Large intestine (tissue), 3 donors: ENCODE results near the gene TNNT3. TPM values are rescaled to one million over a fixed set of nuclear protein-coding genes. Genes with fewer than 3 reads are reported as not detected.

ENCODE experiments used
- DNase-seq, 2 donors: peaks; one replicate each; pipeline versions ENCODE4 v3.0.0 to v3.0.0-alpha.2; 2013
- H3K27ac ChIP-seq: one replicate; pipeline ENCODE4 v1.5.1; 2013; ENCODE audit warnings: low read length
- H3K27me3 ChIP-seq: 2 replicates; pipeline ENCODE4 v1.6.1; 2013; ENCODE audit warnings: low read length; ENCODE audit not compliant: control insufficient read depth, insufficient read depth
- H3K36me3 ChIP-seq: 2 replicates; pipeline ENCODE4 v1.6.1; 2013; ENCODE audit warnings: low read length; ENCODE audit not compliant: control insufficient read depth, insufficient read depth
- H3K4me1 ChIP-seq: one replicate; pipeline ENCODE4 v1.6.1; 2013; ENCODE audit warnings: low read length; ENCODE audit not compliant: control insufficient read depth, insufficient read depth
- H3K4me3 ChIP-seq: one replicate; pipeline ENCODE4 v1.5.1; 2013; ENCODE audit warnings: low read length
- H3K9me3 ChIP-seq: one replicate; pipeline ENCODE4 v1.6.1; 2013; ENCODE audit warnings: mild to moderate bottlenecking, low read depth, low read length, moderate library complexity; ENCODE audit not compliant: control insufficient read depth
- WGBS: methylation state at CpG from one replicate; pipeline ENCODE4 v1.1.5; 2013; ENCODE audit warnings: low lambda C conversion rate; ENCODE audit not compliant: insufficient coverage; 5-methylcytosine and 5-hydroxymethylcytosine counted together
- polyA plus RNA-seq: library from polyadenylated mRNA; unstranded; fragments of 120-200 nt; gene quantifications from one replicate; pipeline ENCODE4 v1.2.1, GENCODE V29; 2013

TNNT3 gene
- polyA plus RNA-seq, 1 donor = 11.9 TPM

DNA sequence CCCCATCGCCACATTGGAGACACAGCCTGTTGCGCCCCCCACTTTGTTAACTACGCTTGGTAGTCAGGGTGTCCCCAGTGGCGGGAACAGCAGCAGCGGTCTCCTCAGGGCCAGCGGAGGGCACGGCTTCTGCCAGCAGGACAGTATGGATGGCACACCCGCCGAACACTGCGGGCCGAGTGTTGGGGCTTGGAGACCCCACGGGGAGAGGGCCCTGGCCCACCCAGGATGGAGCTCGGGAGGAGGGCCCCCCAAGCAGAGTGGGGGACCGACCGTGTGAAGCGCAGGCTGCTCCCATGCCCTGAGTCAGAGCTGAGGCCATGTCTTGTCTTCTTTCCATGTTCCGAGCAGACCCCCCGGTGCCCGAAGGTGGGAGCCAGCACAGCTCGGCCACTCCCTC is 45.5 kb downstream of the TNNT3 start:
- Histone ChIP-seq H3K36me3 (no peaks in the 10 kb centered on the region), H3K27me3 (no peaks in the 10 kb centered on the region), H3K27ac (no peak overlapping the region), H3K4me1 (no peaks in the 10 kb centered on the region), H3K4me3 (no peak overlapping the region), H3K9me3 (no peaks in the 10 kb centered on the region)
- no peak for DNase-seq
- no CpG with 5 or more reads among the region's 20 CpGs for WGBS

GRCh38 chr11:1966531-1966930 is 47.0 kb downstream of the TNNT3 start:
- no CpG with 5 or more reads among the region's 18 CpGs for WGBS
- Histone ChIP-seq H3K36me3 (no peaks in the 10 kb centered on the region), H3K4me3 (no peak overlapping the region), H3K27me3 (no peaks in the 10 kb centered on the region), H3K9me3 (no peaks in the 10 kb centered on the region), H3K4me1 (no peaks in the 10 kb centered on the region), H3K27ac (no peak overlapping the region)
- DNase-seq = no peak

GRCh38 chr11:1967641-1968225 is 48.2 kb downstream of the TNNT3 start:
- DNase-seq = no peak
- no peak overlapping the region for H3K27ac ChIP-seq
- no peaks in the 10 kb centered on the region for H3K36me3 ChIP-seq
- H3K27me3 ChIP-seq = no peaks in the 10 kb centered on the region
- WGBS = no CpG with 5 or more reads among the region's 21 CpGs
- H3K4me3 ChIP-seq = no peak overlapping the region
- H3K9me3 ChIP-seq = no peaks in the 10 kb centered on the region
- H3K4me1 ChIP-seq = no peaks in the 10 kb centered on the region

- no CpG with 5 or more reads among the region's 24 CpGs for WGBS
- H3K36me3 ChIP-seq = no peaks in the 10 kb centered on the region
- no peak for DNase-seq
- no peak overlapping the region for H3K4me3 ChIP-seq
- H3K9me3 ChIP-seq = no peaks in the 10 kb centered on the region
- H3K4me1 ChIP-seq = no peaks in the 10 kb centered on the region
- H3K27ac ChIP-seq = no peak overlapping the region
- H3K27me3 ChIP-seq = no peaks in the 10 kb centered on the region
These were observed 49.0 kb downstream of the TNNT3 start for GRCh38 chr11:1968454-1969002.

DNA sequence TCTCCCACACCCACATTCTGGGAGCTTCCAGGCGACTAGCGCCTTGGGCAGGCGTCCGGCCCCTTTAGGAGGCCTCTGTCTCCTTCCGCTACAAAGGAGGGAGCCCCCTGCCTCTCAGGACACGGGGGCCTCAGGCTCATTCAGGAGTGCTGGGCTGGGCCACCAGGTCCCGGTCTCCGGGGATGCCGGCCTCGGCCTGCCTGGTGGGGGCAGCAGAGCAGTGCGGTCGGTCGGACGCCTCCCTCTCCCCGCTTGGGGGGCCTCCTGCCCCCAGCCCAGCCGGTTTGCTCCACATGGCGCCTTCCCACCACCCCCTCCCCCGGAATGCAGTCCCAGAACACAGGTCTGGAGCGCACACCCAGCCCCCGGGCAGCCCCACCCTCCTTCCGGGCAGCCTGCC is 49.5 kb downstream of the TNNT3 start:
- H3K4me3 ChIP-seq = no peak overlapping the region
- no peaks in the 10 kb centered on the region for H3K9me3 ChIP-seq
- no peaks in the 10 kb centered on the region for H3K27me3 ChIP-seq
- no peaks in the 10 kb centered on the region for H3K36me3 ChIP-seq
- no peak overlapping the region for H3K27ac ChIP-seq
- no peaks in the 10 kb centered on the region for H3K4me1 ChIP-seq
- no peak for DNase-seq
- WGBS = no CpG with 5 or more reads among the region's 21 CpGs

- H3K9me3 ChIP-seq = no peaks in the 10 kb centered on the region
- H3K27me3 ChIP-seq = no peaks in the 10 kb centered on the region
- H3K36me3 ChIP-seq = no peaks in the 10 kb centered on the region
- H3K4me3 ChIP-seq = no peak overlapping the region
- H3K4me1 ChIP-seq = no peaks in the 10 kb centered on the region
- DNase-seq = no peak
- WGBS = no CpG with 5 or more reads among the region's 23 CpGs
- no peak overlapping the region for H3K27ac ChIP-seq
These were observed 50.3 kb downstream of the TNNT3 start for GRCh38 chr11:1969776-1970175.

DNA sequence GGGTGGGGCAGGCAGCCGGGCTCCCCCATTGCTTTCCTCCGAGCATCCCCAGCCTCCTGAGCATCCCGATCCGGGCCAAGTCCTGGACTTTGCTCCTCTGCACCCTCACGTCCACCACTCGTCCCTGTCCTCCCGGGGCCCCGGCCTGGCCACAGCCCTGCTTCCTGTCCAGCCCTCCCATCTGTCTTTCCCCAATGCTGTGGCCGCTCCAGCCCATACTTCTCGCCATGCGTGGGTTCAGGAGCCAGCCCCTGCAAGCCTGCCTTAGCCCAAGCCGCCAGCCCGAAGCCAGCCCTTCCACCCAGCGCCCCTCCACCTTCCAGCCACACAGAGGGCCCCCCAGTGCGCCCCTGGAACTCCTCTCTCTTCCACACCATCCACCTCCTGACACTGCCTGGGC is 51.5 kb downstream of the TNNT3 start:
- DNase-seq = peak in 1 of 2 donors; percentile 2
- WGBS = no CpG with 5 or more reads among the region's 15 CpGs
- H3K27ac ChIP-seq = no peak overlapping the region
- H3K27me3 ChIP-seq = no peaks in the 10 kb centered on the region
- H3K36me3 ChIP-seq = no peaks in the 10 kb centered on the region
- H3K4me3 ChIP-seq = no peak overlapping the region
- no peaks in the 10 kb centered on the region for H3K4me1 ChIP-seq
- no peaks in the 10 kb centered on the region for H3K9me3 ChIP-seq

DNA sequence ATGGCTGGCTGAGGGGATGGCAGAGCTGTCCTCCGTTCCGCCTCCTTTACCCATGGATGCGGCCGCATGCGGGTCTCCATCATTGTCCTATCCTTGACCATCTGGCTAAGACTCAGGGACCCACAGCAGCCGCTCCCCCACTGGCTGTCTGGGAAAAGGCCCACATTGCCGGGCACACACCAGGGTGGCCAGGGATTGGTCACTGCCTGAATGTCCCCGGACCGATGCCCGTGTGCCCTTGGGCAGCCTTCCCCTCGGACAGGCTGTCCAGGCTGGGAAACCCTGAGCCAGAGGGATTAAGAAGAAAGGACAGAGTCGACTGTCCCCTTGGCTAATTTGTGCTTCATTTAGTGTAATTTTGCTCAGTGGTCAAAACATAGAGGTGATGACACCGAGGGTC is 55.7 kb downstream of the TNNT3 start:
- DNase-seq = no peak
- Histone ChIP-seq H3K9me3 (no peaks in the 10 kb centered on the region), H3K4me3 (no peak overlapping the region), H3K36me3 (no peaks in the 10 kb centered on the region), H3K27ac (no peak overlapping the region), H3K27me3 (no peaks in the 10 kb centered on the region), H3K4me1 (no peaks in the 10 kb centered on the region)
- WGBS = no CpG with 5 or more reads among the region's 13 CpGs

DNA sequence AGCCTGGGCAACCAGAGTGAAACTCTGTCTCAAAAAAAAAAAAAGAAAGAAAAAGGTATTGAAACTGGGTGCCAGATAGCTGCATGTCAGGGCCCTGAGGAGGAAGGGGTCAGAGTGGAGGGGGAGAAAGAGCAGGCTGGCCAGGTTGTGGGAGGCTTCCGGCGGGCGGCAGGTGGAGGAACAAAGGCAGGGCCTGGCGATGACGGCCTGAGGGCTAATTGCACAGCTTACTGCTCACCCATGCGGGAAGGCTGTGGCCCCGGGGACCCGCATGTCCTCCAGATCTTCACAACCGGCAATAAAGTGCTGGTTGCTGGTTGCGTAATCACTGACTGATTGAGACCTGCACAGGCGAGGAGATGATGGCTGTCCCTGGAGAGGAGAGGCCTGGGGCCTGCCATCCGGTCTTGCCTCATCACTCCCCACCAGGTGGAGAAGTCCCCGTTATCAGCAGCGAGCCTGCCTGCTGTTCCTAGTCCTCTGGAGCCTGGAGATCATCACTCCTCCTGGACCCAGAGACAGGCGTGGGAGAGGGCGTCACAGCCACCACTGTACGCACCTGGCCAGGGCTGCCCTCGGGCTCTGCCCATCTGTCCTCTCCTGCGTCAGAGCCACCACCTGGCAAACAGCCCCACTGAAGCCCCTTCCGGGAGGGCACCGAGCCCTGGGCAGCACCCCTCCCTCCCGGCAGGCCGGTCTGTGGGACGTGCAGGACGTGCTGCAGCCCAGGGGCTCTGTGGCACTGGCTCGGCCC is 59.4 kb downstream of the TNNT3 start:
- Histone ChIP-seq H3K27ac (no peak overlapping the region), H3K4me1 (peaks cover 3% of the 10 kb centered on the region), H3K4me3 (no peak overlapping the region), H3K27me3 (no peaks in the 10 kb centered on the region), H3K9me3 (no peaks in the 10 kb centered on the region), H3K36me3 (no peaks in the 10 kb centered on the region)
- WGBS = no CpG with 5 or more reads among the region's 26 CpGs
- DNase-seq = no peak

GRCh38 chr11:1979607-1980006 is 60.1 kb downstream of the TNNT3 start:
- Histone ChIP-seq H3K9me3 (no peaks in the 10 kb centered on the region), H3K36me3 (no peaks in the 10 kb centered on the region), H3K4me1 (peaks cover 3% of the 10 kb centered on the region), H3K27ac (no peak overlapping the region), H3K4me3 (no peak overlapping the region), H3K27me3 (no peaks in the 10 kb centered on the region)
- WGBS = no CpG with 5 or more reads among the region's 11 CpGs
- no peak for DNase-seq
